ENCODE data around the gene AUTS2. TPM values are rescaled to one million over a fixed set of nuclear protein-coding genes. Genes with fewer than 3 reads are reported as not detected.

Gene AUTS2
- total and polyA plus RNA-seq, 9 of the 15 experiments (the other 6 are each of a cell fraction or from before 2014, with no cell fraction given): 0.58 TPM; not detected in 8

GRCh38 chr7:70033226-70033625 is 435.0 kb downstream of the AUTS2 start:
- intact Hi-C loops (cut with micrococcal nuclease) (no loop called here), in situ Hi-C loops (cut with MboI) (no loop called here)
- CTCF ChIA-PET (ENCODE audit: low intra/inter-chr PET ratio): no interaction called here
- Histone ChIP-seq H3K27me3 (ENCODE audit: control insufficient read depth in 2 of 2, insufficient read depth in 2 of 2, low read length in 2 of 2) (no peaks in the 10 kb centered on the region), H3K9ac (ENCODE audit: insufficient read depth in 1 of 2, low read depth in 2 of 2, low read length in 2 of 2) (no peak overlapping the region), H3K9me1 (ENCODE audit: control insufficient read depth, insufficient read depth, low read length) (no peaks in the 10 kb centered on the region), H3K9me3 (replicated peaks; ENCODE audit: control insufficient read depth, insufficient read depth, low read depth, low read length) (no peaks in the 10 kb centered on the region), H4K20me1 (replicated peaks; ENCODE audit: control insufficient read depth, insufficient read depth, low read length) (no peaks in the 10 kb centered on the region), H3K4me1 (replicated peaks in 1 of 2; ENCODE audit: control insufficient read depth in 2 of 2, insufficient read depth in 2 of 2, low read length in 2 of 2) (no peaks in the 10 kb centered on the region), H3K4me2 (ENCODE audit: insufficient read depth, low read length) (no peak overlapping the region), H3K27ac (ENCODE audit: extremely low read depth, low read depth, low read length) (no peak overlapping the region), H2AFZ (ENCODE audit: low read depth, low read length) (no peak overlapping the region), H3K36me3 (ENCODE audit: control insufficient read depth, insufficient read depth, low read length) (no peaks in the 10 kb centered on the region), H3K79me2 (ENCODE audit: control insufficient read depth, insufficient read depth, low read length) (no peaks in the 10 kb centered on the region), H3K4me3 (no peak overlapping the region)
- no peak for ATAC-seq
- peak; percentile 55 for FAIRE-seq
- DNase-seq (ENCODE audit: extremely low read depth in 1 of 4, low spot score in 3 of 4): no peak
- POLR2A ChIA-PET: interaction anchor here (1.0 kb wide), 1 partner anchor 9 kb away, joined by 3 read pairs; no protein-coding TSS in a partner anchor
- TF ChIP-seq ARID2 (IDR thresholded peaks at IDR 0.05) (no peak), TAF1 (IDR thresholded peaks at IDR 0.05; ENCODE audit: control insufficient read depth, extremely low read depth, insufficient read depth, low read length, severe bottlenecking) (no peak), MED1 (CRISPR knock-in tag; IDR thresholded peaks at IDR 0.05; ENCODE audit: borderline replicate concordance) (no peak), HMGN3 (IDR thresholded peaks at IDR 0.05; ENCODE audit: borderline replicate concordance, extremely low read depth, insufficient read length, low read depth, low read length) (no peak), TBP (optimal IDR thresholded peaks at IDR 0.05; ENCODE audit: low read depth, low read length) (no peak), ZNF3 (CRISPR knock-in tag; IDR thresholded peaks at IDR 0.05) (no peak), HIVEP1 (CRISPR knock-in tag; IDR thresholded peaks at IDR 0.05) (no peak), E2F3 (CRISPR knock-in tag; IDR thresholded peaks at IDR 0.05) (no peak), PHF8 (IDR thresholded peaks at IDR 0.05; ENCODE audit: borderline replicate concordance, low read length) (no peak), NR1H2 (CRISPR knock-in tag; IDR thresholded peaks at IDR 0.05) (no peak), IRF9 (tag; IDR thresholded peaks at IDR 0.05) (no peak), TAF9B (IDR thresholded peaks at IDR 0.05; ENCODE audit: partially characterized antibody) (no peak), PTRF (tag; IDR thresholded peaks at IDR 0.05) (no peak), THRAP3 (IDR thresholded peaks at IDR 0.05; ENCODE audit: borderline replicate concordance) (no peak)
- BruUV-seq (replicated peaks): no TSS peak
